HG03565 (cell line): ENCODE results near the gene STPG4.

Experiments
- ATAC-seq: cut with Tn5 transposase; IDR thresholded peaks from one replicate; pipeline ENCODE4 v1.9.1; 2021; ENCODE audit warnings: mild to moderate bottlenecking, moderate library complexity; ENCODE audit not compliant: unreplicated experiment

STPG4 gene

GRCh38 chr2:47056868-47057686 is 98.0 kb downstream of the STPG4 start:
- ATAC-seq, result no peak

GRCh38 chr2:47056374-47056773 is 98.7 kb downstream of the STPG4 start:
- no peak for ATAC-seq

- ATAC-seq, result no peak
Observed at GRCh38 chr2:47054868-47055267, 100.2 kb downstream of the STPG4 start.

GRCh38 chr2:47054036-47054555 is 101.0 kb downstream of the STPG4 start:
- ATAC-seq, result no peak

- no peak for ATAC-seq
Observed at GRCh38 chr2:47052847-47053246, 102.3 kb downstream of the STPG4 start.

- no peak for ATAC-seq
Observed at GRCh38 chr2:47051562-47051961, 103.5 kb downstream of the STPG4 start.

- no peak for ATAC-seq
Observed at GRCh38 chr2:47050762-47051161, 104.3 kb downstream of the STPG4 start.

GRCh38 chr2:47050021-47050760 is 104.9 kb downstream of the STPG4 start:
- ATAC-seq, result no peak

GRCh38 chr2:47049502-47049901 is 105.6 kb downstream of the STPG4 start:
- ATAC-seq, result no peak

GRCh38 chr2:47048801-47049480 is 106.2 kb downstream of the STPG4 start:
- ATAC-seq, result no peak

- ATAC-seq, result no peak
Observed at GRCh38 chr2:47046271-47046670, 108.8 kb downstream of the STPG4 start.

GRCh38 chr2:47043891-47044239 is 111.2 kb downstream of the STPG4 start:
- ATAC-seq, result no peak

GRCh38 chr2:47043142-47043890 is 111.8 kb downstream of the STPG4 start:
- no peak for ATAC-seq

- no peak for ATAC-seq
Observed at GRCh38 chr2:47041891-47042684, 113.0 kb downstream of the STPG4 start.

- ATAC-seq, result no peak
Observed at GRCh38 chr2:47041063-47041462, 114.0 kb downstream of the STPG4 start.

GRCh38 chr2:47040651-47041050 is 114.5 kb downstream of the STPG4 start:
- no peak for ATAC-seq

- no peak for ATAC-seq
Observed at GRCh38 chr2:47039913-47040562, 115.1 kb downstream of the STPG4 start.

GRCh38 chr2:47039489-47039870 is 115.6 kb downstream of the STPG4 start:
- ATAC-seq, result no peak

GRCh38 chr2:47038656-47039488 is 116.2 kb downstream of the STPG4 start:
- ATAC-seq, result no peak
